A673 (cell line): ENCODE measurements around the gene MIPOL1. TPM values are rescaled to one million over a fixed set of nuclear protein-coding genes. Genes with fewer than 3 reads are reported as not detected.

Experiments
- BruUV-seq: library from RNA; stranded (reverse); fragments of 400-500 nt; replicated peaks from 2 replicates; lab custom pipeline; 2021; lab: Mats Ljungman, UMichigan
- CTCF ChIA-PET: fragments of 300-600 bp; sonication (Branson Sonifier 250); formaldehyde crosslinking; loops from one replicate; lab custom pipeline; 2022; ENCODE audit warnings: antibody characterized with exemption; lab: Charles Lee
- POLR2A ChIA-PET: fragments of 300-600 bp; sonication (Branson Sonifier 250); formaldehyde crosslinking; loops from one replicate; lab custom pipeline; 2022; ENCODE audit warnings: antibody characterized with exemption; ENCODE audit not compliant: low non-redundant PET; lab: Charles Lee
- DNase-seq: peaks from one replicate; pipeline ENCODE4 v3.0.0-alpha.2; 2015; ENCODE audit warnings: low spot score
- H3K27ac ChIP-seq: fragments of 200-600 bp; sonication (generic); 2 replicates; pipeline ENCODE4 v1.5.1; 2016; ENCODE audit warnings: mixed run types, low read depth, mild to moderate bottlenecking, mixed read lengths, antibody characterized with exemption, low read length; ENCODE audit not compliant: poor library complexity, severe bottlenecking
- H3K27me3 ChIP-seq: fragments of 200-600 bp; sonication (generic); replicated peaks from 2 replicates; pipeline ENCODE4 v1.6.1; 2017; ENCODE audit warnings: mixed run types, low read depth, mild to moderate bottlenecking, mixed read lengths, antibody characterized with exemption, low read length; ENCODE audit not compliant: insufficient read depth, poor library complexity
- H3K36me3 ChIP-seq: fragments of 200-600 bp; sonication (generic); 2 replicates; pipeline ENCODE4 v1.6.1; 2016; ENCODE audit warnings: mixed run types, mild to moderate bottlenecking, mixed read lengths, antibody characterized with exemption, low read length; ENCODE audit not compliant: insufficient read depth, poor library complexity, severe bottlenecking
- H3K4me1 ChIP-seq: fragments of 200-600 bp; sonication (generic); 2 replicates; pipeline ENCODE4 v1.6.1; 2017; ENCODE audit warnings: mixed run types, mild to moderate bottlenecking, mixed read lengths, antibody characterized with exemption, low read length; ENCODE audit not compliant: insufficient read depth, poor library complexity, severe bottlenecking
- H3K4me3 ChIP-seq: fragments of 200-600 bp; sonication (generic); 2 replicates; pipeline ENCODE4 v1.5.1; 2016; ENCODE audit warnings: low read depth, mixed run types, mild to moderate bottlenecking, mixed read lengths, low read length; ENCODE audit not compliant: poor library complexity, severe bottlenecking
- H3K9me3 ChIP-seq: fragments of 200-600 bp; sonication (generic); 2 replicates; pipeline ENCODE4 v1.6.1; 2016; ENCODE audit warnings: mixed run types, low read depth, mild to moderate bottlenecking, mixed read lengths, antibody characterized with exemption, low read length; ENCODE audit not compliant: poor library complexity, severe bottlenecking
- CTCF ChIP-seq: fragments of 300-800, 200-600 bp; sonication (generic); conservative IDR thresholded peaks from 2 replicates; pipeline ENCODE4 v1.5.1; 2017; ENCODE audit warnings: low read depth, mild to moderate bottlenecking, antibody characterized with exemption, low read length, moderate library complexity, mixed read lengths
- EZH2 ChIP-seq: fragments of 200-600 bp; sonication (generic); IDR thresholded peaks from 2 replicates; pipeline ENCODE4 v1.6.1; 2017; ENCODE audit warnings: borderline replicate concordance, low read depth, mild to moderate bottlenecking, mixed read lengths, antibody characterized with exemption, low read length; ENCODE audit not compliant: poor library complexity, severe bottlenecking
- intact Hi-C: fragments of 100-400 bp; cut with micrococcal nuclease; formaldehyde crosslinking; loops from one replicate; pipeline ENCODE4 v1.10.0; 2022; ENCODE audit not compliant: unreplicated experiment
- total RNA-seq: library from RNA; stranded (reverse); gene quantifications from 2 replicates; pipeline ENCODE4 v1.2.3, GENCODE V29; 2021

MIPOL1 gene
- total RNA-seq, 1 experiment from 2014 or later = 15.0 TPM

- Histone ChIP-seq H3K27me3 (no peaks in the 10 kb centered on the region), H3K9me3 (no peaks in the 10 kb centered on the region), H3K36me3 (no peaks in the 10 kb centered on the region), H3K27ac (no peak overlapping the region), H3K4me3 (no peak overlapping the region), H3K4me1 (no peaks in the 10 kb centered on the region)
- CTCF ChIA-PET = no interaction called here
- TF ChIP-seq CTCF (no peak), EZH2 (no peak)
- DNase-seq = no peak
- POLR2A ChIA-PET = no interaction called here
- intact Hi-C loops = no loop called here
- no TSS peak for BruUV-seq
Measured at GRCh38 chr14:37417151-37417550, 219.4 kb downstream of the MIPOL1 start.

- ChIA-PET POLR2A (no interaction called here), CTCF (no interaction called here)
- Histone ChIP-seq H3K9me3 (no peaks in the 10 kb centered on the region), H3K36me3 (no peaks in the 10 kb centered on the region), H3K27me3 (no peaks in the 10 kb centered on the region), H3K27ac (no peak overlapping the region), H3K4me3 (no peak overlapping the region), H3K4me1 (no peaks in the 10 kb centered on the region)
- DNase-seq = no peak
- BruUV-seq = no TSS peak
- TF ChIP-seq CTCF (no peak), EZH2 (no peak)
- intact Hi-C loops = no loop called here
Measured at GRCh38 chr14:37417833-37418232, 220.1 kb downstream of the MIPOL1 start.

DNA sequence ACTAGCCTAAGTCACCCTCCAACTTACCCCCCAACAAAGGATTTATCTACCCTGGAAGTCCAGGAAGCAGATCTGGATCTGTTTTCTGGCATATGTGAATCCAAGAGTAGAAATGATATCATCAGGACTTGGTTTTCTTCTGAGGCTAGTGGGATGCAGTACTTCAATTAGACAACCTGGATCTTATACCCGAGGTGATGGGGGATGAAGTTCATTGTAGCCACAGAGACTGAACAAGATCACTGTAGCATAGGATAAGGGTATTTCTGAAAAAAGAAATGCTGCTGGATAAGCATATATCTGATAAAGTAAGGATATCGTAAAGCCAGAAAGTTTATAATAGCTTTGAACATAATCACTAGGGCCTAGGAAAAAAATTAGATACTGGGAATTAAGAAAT, 222.9 kb downstream of the MIPOL1 start:
- Histone ChIP-seq H3K4me1 (no peaks in the 10 kb centered on the region), H3K36me3 (no peaks in the 10 kb centered on the region), H3K4me3 (no peak overlapping the region), H3K27me3 (no peaks in the 10 kb centered on the region), H3K9me3 (no peaks in the 10 kb centered on the region), H3K27ac (no peak overlapping the region)
- TF ChIP-seq EZH2 (no peak), CTCF (no peak)
- DNase-seq = no peak
- intact Hi-C loops = no loop called here
- POLR2A ChIA-PET = no interaction called here
- BruUV-seq = no TSS peak
- CTCF ChIA-PET = no interaction called here
